Omental fat pad (tissue), 4 donors: ENCODE data around the gene ALKBH6. TPM values are rescaled to one million over a fixed set of nuclear protein-coding genes. Genes with fewer than 3 reads are reported as not detected.

ENCODE experiments used
- ATAC-seq: fragments of 150-250 bp; one replicate; pipeline ENCODE4 v1.9.1; 2016; ENCODE audit warnings: mild to moderate bottlenecking, moderate library complexity; ENCODE audit not compliant: low FRiP score
- DNase-seq: peaks from one replicate; pipeline ENCODE4 v3.0.0-alpha.2; 2019; ENCODE audit warnings: low spot score
- CTCF ChIP-seq, 3 donors: fragments of 450-650 bp; IDR thresholded peaks; one replicate each; pipeline ENCODE4 v1.5.1; 2016 to 2017; ENCODE audit warnings: antibody characterized with exemption in 3 of 3, mild to moderate bottlenecking in 3 of 3, moderate library complexity in 2 of 3
- total RNA-seq, 4 donors: library from RNA; depleted of rRNA; stranded (reverse); fragments of >200 nt; gene quantifications; one replicate each; pipeline ENCODE4 v1.1.0, GENCODE V29; 2016

Gene ALKBH6
- total RNA-seq, 4 donors from 2014 or later = 13.6 to 21.8 (median 16.1) TPM

GRCh38 chr19:36013280-36014011, 567 bp downstream of the ALKBH6 start:
- ATAC-seq (no peak), DNase-seq (no peak)
- no peak for TF ChIP-seq CTCF (IDR thresholded peaks at IDR 0.05)

- no peak for TF ChIP-seq CTCF (IDR thresholded peaks at IDR 0.05)
- ATAC-seq = no peak
- DNase-seq = no peak
These were observed 3.6 kb downstream of the ALKBH6 start for GRCh38 chr19:36010402-36010801.

GRCh38 chr19:36009633-36010379, 4.2 kb downstream of the ALKBH6 start:
- TF ChIP-seq CTCF (IDR thresholded peaks at IDR 0.05) = no peak
- ATAC-seq (no peak), DNase-seq (no peak)

- no peak for TF ChIP-seq CTCF (IDR thresholded peaks at IDR 0.05)
- DNase-seq (no peak), ATAC-seq (peak; percentile 58)
These were observed 4.8 kb downstream of the ALKBH6 start for GRCh38 chr19:36009220-36009619.

- no peak for TF ChIP-seq CTCF (IDR thresholded peaks at IDR 0.05)
- ATAC-seq (no peak), DNase-seq (no peak)
These were observed 5.6 kb downstream of the ALKBH6 start, which contains the start of gene SYNE4 for GRCh38 chr19:36008336-36008978. SYNE4 (minus strand) TSS chr19:36008813; CDS start chr19:36008681, 132 bp downstream.

GRCh38 chr19:36006955-36007354, 7.1 kb downstream of the ALKBH6 start:
- ATAC-seq (no peak), DNase-seq (no peak)
- no peak for TF ChIP-seq CTCF (IDR thresholded peaks at IDR 0.05)
